Uterus (tissue), 2 donors: Measurements from ENCODE around the gene PANK4.

Source experiments
- CTCF ChIP-seq, 4 experiments: fragments of 200-600 bp in 2 of 4; fragments of 450-650 bp in 2 of 4; sonication (generic) in 2 of 4; IDR thresholded peaks; one replicate each; pipeline ENCODE4 v1.5.1; 2016 to 2019; ENCODE audit warnings: antibody characterized with exemption in 4 of 4, mild to moderate bottlenecking in 2 of 4, moderate library complexity in 1 of 4
- POLR2A ChIP-seq, 2 donors: fragments of 450-650 bp; IDR thresholded peaks; one replicate each; pipeline ENCODE4 v1.6.1; 2016; ENCODE audit warnings: antibody characterized with exemption in 2 of 2, mild to moderate bottlenecking in 1 of 2, moderate library complexity in 1 of 2

GRCh38 chr1:2528611-2528965 is 2.2 kb upstream of the PANK4 start:
- no peak for TF ChIP-seq CTCF (IDR thresholded peaks at IDR 0.05)
- TF ChIP-seq POLR2A (IDR thresholded peaks at IDR 0.05), result no peak
